ENCODE results near the gene PTGDS.

Gene PTGDS

DNA sequence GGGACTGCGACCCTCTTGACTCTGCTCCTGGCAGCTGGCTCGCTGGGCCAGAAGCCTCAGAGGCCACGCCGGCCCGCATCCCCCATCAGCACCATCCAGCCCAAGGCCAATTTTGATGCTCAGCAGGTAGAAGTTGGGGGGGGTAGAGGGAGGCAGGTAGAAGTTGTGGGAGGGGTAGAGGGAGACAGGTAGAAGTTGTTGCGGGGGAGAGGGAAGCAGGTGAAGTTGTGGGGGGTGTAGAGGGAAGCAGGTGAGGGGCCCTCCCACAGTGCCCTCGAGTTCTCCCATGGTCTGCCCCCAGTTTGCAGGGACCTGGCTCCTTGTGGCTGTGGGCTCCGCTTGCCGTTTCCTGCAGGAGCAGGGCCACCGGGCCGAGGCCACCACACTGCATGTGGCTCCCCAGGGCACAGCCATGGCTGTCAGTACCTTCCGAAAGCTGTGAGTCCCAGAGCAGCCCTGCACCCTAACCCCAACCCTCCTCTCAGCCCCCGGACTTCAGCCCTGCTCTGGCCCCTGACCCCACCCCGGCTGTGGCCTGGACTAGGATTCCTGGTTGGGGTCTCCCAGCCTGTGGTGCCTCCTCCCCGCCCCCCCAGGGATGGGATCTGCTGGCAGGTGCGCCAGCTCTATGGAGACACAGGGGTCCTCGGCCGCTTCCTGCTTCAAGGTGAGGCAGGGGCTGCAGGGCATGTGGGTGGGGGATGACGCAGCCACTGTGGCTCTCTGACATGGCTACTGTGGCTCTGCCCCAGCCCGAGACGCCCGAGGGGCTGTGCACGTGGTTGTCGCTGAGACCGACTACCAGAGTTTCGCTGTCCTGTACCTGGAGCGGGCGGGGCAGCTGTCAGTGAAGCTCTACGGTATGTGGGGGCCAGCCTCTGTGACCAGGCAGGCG lies 31.7 kb upstream of the PTGDS start:
- DNase-seq (ENCODE audit: low read depth) = no peak

DNA sequence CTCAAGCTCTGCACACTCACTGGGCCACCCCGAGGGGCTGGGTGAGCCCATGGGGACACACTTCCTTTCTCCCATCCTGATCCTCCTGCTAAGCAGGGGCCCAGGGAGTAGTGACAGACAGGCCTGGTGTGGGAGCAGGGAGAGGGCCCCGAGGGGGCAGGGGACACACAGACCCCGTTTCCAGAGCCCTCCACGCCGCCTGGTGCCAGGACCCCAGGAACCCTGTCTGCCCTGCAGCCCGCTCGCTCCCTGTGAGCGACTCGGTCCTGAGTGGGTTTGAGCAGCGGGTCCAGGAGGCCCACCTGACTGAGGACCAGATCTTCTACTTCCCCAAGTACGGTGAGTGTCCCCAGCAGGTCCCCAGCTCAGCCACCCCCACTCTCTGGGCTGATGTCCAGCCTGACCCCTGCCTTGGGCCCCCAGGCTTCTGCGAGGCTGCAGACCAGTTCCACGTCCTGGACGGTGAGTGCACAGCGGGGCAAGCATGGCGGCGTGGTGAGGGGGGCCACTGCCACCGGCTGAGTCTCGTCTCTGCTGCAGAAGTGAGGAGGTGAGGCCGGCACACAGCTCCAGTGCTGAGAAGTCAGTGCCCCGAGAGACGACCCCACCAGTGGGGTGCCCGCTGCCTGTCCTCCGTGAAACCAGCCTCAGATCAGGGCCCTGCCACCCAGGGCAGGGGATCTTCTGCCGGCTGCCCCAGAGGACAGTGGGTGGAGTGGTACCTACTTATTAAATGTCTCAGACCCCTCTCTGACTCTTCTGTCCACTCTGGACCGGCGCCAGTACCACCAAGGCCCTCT lies 30.9 kb upstream of the PTGDS start:
- no peak for DNase-seq (ENCODE audit: low read depth)

DNA sequence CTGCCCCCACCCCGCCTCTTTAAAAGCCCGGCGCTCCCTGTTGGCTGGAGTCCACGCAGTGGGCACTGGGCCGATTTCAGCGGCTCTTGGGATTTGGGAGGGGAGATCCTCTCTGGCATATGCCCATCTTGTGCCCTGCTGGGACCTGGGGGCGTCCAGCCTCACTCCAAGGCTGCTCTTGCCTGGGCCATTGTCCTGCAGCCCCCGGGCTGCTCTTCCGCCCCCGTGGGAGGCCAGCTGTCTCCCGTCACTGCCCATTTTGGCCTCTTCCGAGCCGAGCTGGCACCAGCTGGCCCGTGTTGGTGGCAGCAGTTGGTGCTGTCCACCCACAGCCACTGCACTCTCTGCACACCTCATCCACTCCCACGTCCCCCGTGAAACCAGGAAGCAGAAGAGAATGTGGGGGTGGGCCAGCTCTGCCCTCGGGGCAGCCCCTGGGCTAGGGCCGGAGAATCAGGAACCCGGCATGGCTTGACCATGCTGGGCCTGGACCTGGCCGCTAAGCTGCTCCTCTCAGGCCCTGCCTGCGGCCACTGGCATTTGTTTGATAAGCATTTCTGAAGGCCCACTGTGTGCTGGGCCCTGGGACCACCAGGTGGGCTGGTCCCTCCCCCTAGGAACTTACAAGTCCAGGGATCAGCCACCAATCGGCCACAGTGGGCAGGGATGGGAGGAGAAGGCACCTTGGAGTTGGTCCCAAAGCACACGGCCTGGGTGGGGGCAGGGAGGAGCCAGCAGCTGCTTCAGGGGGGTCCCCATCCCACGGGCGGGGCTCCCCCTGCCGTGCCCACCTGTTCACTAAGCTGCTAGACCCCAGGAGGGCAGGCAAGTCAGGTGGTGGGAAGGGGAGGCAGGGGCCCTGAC lies 30.0 kb upstream of the PTGDS start:
- DNase-seq (ENCODE audit: low read depth) = no peak

DNA sequence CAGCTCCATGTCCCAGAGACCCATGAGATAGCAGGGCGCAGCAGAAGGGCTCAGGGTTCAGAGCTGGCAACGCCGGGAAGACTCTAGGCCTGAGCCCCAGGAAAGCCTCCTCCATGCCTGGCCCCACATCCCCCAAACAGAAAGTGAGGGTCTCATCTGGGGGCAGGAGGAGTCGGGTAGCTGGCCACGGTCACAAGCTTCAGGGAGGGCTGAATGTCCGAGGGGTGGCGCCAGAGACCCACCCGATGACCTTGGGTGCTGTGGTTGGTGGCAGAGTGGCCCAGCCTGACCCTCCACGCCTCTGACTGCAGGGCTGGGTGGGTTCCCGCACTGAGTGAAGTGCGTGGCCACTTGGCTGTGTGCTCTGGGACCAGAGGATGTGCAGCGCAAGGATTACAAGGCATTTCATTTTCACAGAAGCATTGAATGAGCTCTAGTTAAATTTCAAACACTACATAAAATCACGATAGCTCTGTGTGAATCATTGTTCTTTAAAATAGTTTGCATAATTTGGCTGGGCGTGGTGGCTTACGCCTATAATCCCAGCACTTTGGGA lies 29.3 kb upstream of the PTGDS start:
- peak; percentile 20 for DNase-seq (ENCODE audit: low read depth)

DNA sequence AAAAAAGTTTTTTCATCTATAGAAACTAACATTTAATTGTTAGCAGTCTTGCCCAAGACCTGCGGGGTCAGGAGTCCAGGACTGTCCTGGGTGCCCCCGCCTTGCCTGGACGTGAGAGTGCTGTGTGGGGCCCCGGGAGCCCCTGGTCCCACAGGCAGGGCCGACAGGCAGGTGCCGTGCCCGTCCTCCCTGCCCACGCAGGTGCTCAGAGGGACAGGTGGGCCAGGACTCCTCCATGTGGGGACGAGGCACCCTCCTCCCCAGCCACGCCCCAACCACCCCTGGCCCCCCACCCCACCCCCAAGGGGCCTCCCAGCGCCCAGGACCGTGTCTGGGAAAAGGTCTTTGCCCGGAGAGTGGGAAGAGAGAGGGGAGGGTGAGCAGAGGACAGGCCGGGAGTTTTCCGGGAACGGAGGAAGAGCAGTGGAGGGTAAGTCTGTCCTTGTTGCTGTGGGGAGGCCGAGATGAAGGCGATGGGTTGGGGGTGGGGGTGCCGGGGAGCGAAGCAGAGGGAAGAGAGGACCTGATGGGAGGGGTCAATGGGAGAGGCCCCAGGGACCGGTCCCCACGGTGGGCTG lies 28.0 kb upstream of the PTGDS start:
- DNase-seq (ENCODE audit: low read depth) = no peak

DNA sequence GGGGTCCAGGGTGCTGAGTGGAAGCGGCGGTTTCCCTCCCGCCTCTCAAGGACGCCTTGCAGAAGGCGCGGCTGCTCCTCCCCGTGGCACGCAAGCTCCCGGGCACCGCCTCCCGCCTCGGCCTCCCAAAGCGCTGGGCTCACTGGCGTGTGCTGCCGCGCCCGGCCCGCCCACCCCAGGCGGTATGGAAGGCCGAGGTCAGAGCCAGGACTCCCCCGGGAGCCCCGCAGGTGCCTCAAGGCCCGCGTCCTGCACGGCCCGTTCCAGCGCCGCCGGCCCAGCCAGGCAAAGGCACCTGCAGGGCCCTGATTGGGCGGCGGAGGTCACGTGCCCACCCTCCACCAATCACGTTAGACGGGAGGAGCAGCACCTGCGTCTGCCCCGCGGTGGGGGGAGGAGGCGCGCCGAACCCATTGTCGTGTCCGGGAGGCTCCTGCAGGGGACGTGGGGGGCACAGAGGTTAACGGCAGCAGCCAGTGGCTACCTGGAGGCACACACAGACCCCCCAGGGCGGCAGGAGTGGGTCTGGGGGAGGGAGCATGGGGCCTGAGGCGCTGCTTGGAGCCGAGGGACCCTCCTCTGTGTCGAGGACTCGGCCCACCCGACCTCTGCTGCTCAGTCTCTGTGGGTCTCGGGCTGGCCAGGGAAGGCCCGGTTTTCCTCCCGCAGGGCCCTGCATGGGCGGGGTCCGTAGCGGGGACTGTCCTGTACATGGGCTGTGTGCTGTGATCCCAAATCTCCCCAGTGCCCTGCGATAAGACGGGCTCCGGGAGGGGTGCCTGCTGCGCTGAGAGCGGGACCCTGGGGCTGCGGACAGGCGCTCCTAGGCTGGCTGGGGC lies 27.3 kb upstream of the PTGDS start:
- DNase-seq (ENCODE audit: low read depth) = peak; percentile 55

DNA sequence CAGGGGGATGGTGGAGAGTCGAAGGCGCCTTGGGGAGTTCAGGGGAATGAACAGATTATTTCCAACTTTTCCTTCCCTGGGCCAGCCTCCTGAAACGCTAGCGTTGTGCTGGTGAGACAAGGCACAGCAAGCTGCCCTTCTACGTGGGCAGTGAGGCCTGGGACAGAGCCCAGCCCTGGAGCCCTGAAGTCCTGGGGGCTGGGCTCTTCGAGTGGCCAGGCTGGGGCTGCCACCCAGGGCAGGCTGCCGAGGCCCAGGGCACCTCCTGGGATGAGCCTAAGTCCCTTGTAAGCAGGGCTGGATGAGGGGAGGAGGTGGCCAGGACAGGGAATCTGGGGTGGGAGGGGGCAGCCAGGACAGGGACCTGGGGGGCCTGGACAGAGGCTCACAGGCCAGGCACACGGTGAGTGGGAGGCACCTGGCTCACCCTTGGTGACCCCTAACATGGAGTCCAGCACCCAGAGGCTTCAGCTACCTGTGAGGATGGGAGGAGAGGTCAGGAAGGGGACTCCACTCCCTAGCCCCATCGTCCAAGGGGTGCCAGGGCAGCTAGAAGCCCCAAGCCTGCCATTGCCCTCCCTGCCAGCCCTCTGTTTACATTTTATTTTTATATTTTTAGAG lies 26.5 kb upstream of the PTGDS start:
- no peak for DNase-seq (ENCODE audit: low read depth)

DNA sequence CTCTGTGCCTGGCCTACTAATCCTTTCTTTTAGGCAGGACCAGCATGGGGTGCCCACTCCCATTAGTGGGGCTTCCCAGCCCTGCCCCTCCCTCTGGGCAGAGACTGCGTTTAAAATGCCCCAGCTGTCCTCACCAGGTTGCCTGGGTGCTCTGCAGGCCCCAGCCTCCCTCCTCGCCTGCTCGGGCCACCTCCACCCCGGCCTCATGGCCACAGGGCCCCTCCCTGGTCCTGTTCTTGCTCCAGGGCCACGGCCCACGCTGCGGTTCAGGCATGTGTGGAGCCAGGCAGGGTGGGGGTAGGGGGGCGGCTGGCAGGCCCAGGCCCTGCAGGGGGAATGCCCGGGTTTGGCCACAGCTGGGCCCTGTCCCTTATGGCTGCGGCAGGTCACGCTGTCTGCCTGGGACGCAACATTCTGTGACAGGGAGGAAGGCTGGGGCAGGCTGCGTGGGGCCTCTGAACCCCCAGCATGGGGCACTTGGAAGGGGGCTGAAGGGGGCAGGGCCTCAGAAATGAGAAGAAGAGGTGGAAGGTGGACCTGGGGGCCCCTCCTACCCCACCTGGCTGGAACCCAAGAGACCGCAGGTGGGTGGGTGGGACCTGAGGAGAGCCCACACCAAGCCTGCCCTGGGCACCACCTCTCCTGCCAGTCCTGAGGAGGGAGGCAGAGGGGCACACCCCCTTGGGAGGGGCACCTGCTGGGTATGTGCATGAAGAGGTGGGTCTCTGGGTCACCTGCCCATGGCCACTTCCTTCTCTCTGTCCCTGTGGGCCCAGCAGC lies 25.6 kb upstream of the PTGDS start, which contains the start of gene LCN12:
TSS of gene LCN12 (plus strand) at position 733 of the 780 bp plus-strand sequence. CDS start 55 bp downstream, outside the sequence.
- no peak for DNase-seq (ENCODE audit: low read depth)

DNA sequence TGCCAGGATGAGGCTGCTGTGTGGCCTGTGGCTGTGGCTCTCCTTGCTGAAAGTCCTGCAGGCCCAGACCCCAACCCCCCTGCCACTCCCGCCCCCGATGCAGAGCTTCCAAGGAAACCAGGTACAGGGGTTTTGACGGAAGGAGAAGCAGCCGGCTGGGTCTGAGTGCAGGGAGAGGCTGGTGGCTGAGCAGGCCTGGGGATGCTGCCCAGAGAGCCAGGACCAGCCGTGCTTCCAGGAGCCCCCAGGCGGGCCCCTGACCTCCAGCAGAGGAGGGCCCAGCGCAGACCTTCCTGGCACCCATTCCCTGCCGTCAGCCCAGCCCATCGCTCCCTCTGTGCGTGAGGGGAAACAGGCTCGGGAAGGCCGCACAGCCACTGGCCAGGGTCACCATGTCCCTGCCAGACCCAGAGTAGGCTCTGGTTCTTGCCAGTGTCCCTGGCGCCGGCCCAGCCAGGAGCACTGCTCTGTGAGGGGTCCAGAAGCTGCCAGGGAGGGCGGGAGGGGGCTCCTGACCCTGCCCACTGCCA lies 24.9 kb upstream of the PTGDS start:
- DNase-seq (ENCODE audit: low read depth) = no peak

DNA sequence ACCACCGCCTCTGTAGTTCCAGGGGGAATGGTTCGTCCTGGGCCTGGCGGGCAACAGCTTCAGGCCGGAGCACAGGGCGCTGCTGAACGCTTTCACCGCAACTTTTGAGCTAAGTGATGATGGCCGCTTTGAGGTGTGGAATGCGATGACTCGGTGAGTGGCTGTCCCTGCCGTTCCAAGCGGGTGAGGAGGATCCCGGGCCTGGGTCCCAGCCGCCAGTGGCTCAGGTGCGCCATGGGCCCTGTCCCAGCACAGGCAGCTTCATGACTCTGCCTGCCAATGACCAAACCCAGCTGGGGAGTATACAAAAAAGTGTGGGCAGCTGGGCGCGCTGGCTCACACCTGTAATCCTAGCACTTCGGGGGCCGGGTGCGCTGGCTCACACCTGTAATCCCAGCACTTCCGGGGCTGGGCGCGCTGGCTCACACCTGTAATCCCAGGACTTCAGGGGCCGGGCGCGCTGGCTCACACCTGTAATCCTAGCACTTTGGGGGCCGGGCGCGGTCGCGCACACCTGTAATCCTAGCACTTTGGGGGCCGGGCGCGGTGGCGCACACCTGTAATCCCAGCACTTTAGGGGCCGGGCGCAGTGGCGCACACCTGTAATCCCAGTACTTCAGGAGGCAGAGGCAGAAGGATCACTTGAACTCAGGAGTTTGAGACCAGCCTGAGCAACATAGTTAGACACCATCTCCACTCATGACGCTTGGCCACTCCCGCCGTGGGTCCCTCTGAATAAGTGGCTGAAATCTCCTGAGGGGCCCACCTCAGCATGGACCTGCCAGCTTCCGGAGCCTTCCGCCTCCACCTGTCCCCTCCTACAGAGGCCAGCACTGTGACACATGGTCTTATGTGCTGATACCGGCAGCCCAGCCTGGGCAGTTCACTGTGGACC lies 24.2 kb upstream of the PTGDS start:
- DNase-seq (ENCODE audit: low read depth) = no peak

DNA sequence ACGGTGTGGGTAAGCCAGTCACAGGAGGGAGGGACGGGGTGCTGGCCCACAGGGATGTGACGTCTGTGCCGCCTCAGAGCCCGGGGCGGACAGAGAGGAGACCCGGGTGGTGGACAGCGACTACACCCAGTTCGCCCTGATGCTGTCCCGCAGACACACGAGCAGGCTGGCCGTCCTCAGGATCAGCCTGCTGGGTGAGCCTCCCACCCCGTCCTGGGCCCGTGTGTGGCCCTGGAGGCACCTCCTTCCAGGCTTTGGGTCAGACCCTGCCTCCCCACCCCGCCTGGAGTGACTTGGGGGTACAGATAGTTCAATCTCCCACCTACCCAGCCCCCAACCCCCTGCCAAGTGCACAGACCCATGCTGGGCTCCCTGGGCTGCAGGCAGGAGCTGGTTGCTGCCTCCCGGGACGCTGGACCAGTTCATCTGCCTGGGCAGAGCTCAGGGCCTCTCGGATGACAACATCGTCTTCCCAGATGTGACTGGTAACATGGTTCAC lies 23.5 kb upstream of the PTGDS start:
- DNase-seq (ENCODE audit: low read depth) = no peak

DNA sequence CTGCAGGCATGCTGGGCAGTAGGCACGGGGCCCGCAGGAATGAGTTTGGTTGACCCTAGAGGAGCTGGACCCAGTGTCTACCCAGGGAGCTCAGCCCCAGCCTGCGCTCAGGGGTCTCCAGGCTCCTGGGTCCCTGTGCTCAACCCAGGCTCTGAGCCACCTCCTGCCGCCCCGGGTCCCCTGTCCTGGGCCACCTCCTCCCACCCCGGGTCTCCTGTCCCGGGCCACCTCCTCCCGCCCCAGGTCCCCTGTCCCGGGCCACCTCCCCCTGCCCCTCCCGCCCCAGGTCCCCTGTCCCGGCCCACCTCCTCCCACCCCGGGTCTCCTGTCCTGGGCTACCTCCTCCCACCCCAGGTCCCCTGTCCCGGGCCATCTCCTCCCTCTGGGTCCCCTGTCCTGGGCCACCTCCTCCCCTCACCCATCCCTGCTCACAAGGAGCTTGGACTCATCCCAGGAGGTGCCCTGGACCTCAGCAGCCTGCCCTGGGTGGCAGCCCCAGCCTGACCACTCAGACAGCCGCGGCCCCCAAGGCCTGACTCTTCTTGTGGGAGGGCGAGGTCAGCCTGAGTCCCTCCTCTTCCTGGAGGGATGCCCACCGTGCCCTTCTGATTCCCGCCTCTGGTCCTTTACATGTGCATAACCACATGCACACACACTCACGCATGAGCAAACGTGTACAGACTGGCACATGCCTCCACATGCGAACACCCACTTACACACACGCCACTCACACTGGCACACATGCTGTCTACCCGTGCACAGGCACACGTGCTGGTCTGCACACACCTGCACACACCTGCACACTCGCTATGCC lies 22.8 kb upstream of the PTGDS start:
- DNase-seq (ENCODE audit: low read depth) = no peak

DNA sequence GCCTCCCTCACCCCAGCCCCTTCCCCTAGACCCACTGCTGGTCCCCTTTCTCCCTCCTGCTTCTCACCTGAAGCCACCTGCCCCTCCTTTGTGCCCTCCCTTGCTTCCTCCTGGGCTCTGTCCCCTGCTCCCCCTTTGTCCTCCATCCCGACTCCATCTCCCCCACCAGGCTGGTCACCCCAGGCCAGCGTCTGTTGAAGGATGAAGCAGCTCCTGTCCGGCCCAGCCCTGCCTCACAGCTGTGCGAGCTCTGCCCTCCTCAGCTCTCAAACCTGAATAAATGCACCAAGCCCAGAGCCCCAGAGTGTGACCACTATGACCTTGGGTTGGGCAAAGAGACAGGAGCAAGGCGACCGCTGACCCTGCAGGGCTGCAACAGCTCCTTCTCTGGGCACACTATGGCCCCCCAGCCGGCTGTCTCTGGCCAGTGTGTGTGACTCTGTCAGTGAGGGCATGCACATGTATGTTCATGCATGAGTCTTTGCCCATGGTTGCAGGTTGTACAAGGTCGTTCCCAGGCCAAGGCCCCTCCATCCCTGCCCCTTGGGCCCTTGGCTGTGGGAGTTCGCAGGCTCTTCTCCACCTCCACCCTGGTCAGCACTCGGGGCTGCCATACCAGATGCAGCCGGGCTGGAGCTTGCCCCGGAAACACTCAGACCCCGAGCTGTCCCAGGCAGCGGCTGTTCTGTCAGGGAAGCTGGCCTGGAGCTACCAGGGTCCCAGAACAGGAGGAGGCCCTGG lies 21.9 kb upstream of the PTGDS start:
- DNase-seq (ENCODE audit: low read depth) = no peak

DNA sequence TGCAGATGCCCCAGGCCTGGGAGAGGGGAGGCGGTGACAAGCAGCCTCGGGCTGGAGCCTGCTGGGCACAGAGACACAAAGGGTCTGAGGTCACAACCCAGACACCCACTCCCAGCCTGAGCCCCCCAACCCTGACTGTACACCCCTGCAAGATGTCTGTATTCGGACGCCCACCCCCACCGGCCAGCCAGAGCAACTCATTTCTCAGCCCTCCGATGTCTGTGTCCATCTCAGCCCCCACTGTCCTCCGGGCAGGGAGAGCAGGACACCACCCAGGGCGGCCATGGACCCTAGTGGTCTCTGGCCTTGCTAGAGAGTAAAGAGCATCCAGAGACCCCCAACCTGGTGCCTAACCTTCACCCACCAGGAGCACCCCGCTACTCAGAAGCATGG lies 21.4 kb upstream of the PTGDS start:
- DNase-seq (ENCODE audit: low read depth) = no peak

DNA sequence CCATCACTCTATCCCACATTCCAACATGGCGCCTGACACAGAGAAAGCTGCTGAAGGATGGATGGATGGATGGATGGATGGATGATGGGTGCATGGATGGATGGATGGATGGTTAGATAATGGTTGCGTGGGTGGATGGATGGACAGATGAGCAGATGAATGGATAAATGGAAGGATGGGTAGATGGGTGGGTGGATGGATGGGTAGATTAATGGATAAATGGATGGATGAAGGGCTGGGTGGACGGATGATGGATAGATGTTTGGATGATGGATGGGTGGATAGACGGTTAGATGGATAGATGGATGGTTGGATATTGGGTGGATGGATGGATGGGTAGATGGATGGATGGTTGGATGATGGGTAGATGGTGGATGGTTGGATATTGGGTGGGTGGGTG lies 20.7 kb upstream of the PTGDS start:
- DNase-seq (ENCODE audit: low read depth) = no peak

DNA sequence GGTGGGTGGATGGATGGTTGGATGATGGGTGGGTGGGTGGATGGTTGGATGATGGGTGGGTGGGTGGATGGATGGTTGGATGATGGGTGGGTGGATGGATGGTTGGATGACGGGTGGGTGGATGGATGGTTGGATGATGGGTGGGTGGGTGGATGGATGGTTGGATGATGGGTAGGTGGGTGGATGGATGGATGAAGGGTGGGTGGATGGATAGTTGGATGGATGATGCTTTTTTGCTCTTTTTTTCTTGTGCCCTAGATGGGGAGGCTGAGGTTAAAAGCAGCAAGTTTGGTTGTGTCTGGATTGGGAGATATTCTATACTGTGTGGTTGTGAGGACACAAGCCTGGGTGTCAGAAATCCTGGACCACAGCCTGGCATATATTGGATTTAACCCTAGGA lies 19.8 kb upstream of the PTGDS start:
- no peak for DNase-seq (ENCODE audit: low read depth)

All from GM04504 (cell line).